BJ (cell line): Measurements from ENCODE around the gene ANKRD55. TPM values are rescaled to one million over a fixed set of nuclear protein-coding genes. Genes with fewer than 3 reads are reported as not detected.

Experiments used
- CTCF ChIA-PET: fragments of 350-600 bp; formaldehyde crosslinking; extraction: SDS; loops from one replicate; lab custom pipeline; 2021; ENCODE audit warnings: antibody characterized with exemption, inconsistent platforms; lab: Yijun Ruan, JAX
- POLR2A ChIA-PET: fragments of 300-600 bp; sonication (Branson Sonifier 250); formaldehyde crosslinking; extraction: SDS; loops from one replicate; lab custom pipeline; 2021; ENCODE audit warnings: antibody characterized with exemption; lab: Charles Lee
- DNase-seq: peaks from one replicate; pipeline ENCODE4 v3.0.0-alpha.2; 2011; ENCODE audit warnings: low read depth
- H3K27me3 ChIP-seq: 2 replicates; pipeline ENCODE4 v1.6.0; 2011; ENCODE audit warnings: low read length; ENCODE audit not compliant: control insufficient read depth, insufficient read depth
- H3K36me3 ChIP-seq: 2 replicates; pipeline ENCODE4 v1.5.1; 2011; ENCODE audit warnings: low read length; ENCODE audit not compliant: control insufficient read depth, insufficient read depth
- H3K4me3 ChIP-seq: 2 replicates; pipeline ENCODE4 v1.5.1; 2011; ENCODE audit warnings: low read depth, mild to moderate bottlenecking, control low read depth, low read length
- polyA plus RNA-seq: library from polyadenylated mRNA; depleted of rRNA; stranded (reverse); fragments of >200 nt; gene quantifications from 2 replicates; pipeline ENCODE4 v1.2.3, GENCODE V29; 2011; rRNA removed
- small RNA-seq: library from RNA; depleted of rRNA; stranded (forward); fragments of <200 nt; gene quantifications from one replicate; pipeline ENCODE3, GENCODE V24; 2012; ENCODE audit warnings: low replicate concordance, low read depth; ENCODE audit not compliant: insufficient read length
- TF ChIP-seq, protein P1 (sequence below): IDR thresholded peaks from 2 replicates; pipeline ENCODE4 v1.5.1; 2011; ENCODE audit warnings: low read depth, mild to moderate bottlenecking, control low read depth, inconsistent platforms, low read length, moderate library complexity; ENCODE audit not compliant: insufficient read depth

The ANKRD55 gene
- polyA plus RNA-seq, 1 experiment, result not detected

- Histone ChIP-seq H3K36me3 (no peaks in the 10 kb centered on the region), H3K27me3 (no peaks in the 10 kb centered on the region; the same call in 1 of the 2 replicates), H3K4me3 (no peak overlapping the region)
- no peak for DNase-seq
- ChIA-PET POLR2A (no interaction called here), CTCF (no interaction called here)
- TF ChIP-seq, protein P1, sequence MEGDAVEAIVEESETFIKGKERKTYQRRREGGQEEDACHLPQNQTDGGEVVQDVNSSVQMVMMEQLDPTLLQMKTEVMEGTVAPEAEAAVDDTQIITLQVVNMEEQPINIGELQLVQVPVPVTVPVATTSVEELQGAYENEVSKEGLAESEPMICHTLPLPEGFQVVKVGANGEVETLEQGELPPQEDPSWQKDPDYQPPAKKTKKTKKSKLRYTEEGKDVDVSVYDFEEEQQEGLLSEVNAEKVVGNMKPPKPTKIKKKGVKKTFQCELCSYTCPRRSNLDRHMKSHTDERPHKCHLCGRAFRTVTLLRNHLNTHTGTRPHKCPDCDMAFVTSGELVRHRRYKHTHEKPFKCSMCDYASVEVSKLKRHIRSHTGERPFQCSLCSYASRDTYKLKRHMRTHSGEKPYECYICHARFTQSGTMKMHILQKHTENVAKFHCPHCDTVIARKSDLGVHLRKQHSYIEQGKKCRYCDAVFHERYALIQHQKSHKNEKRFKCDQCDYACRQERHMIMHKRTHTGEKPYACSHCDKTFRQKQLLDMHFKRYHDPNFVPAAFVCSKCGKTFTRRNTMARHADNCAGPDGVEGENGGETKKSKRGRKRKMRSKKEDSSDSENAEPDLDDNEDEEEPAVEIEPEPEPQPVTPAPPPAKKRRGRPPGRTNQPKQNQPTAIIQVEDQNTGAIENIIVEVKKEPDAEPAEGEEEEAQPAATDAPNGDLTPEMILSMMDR, result no peak
These were observed 178.5 kb downstream of the ANKRD55 start for GRCh38 chr5:56054666-56055065.

DNA sequence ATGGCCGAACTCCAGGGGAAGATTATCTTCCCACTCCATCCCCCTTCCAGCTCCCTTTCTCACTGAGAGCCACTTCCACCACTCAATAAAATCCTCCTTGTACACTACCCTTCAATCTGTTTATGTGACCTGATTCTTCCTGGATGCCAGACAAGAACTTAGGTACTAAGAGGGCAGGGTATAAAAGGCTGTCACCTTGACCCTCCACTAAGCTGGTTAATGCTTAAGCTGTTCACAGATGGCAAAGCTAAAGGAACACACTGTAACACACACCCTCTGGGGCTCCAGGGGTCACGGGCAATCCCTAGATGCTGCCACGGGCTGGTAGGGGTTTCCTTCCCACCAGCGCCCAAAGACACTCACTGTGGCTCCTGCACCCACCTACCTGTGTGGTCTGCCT, 179.8 kb downstream of the ANKRD55 start:
- no peak overlapping the region for H3K4me3 ChIP-seq
- no peaks in the 10 kb centered on the region for H3K36me3 ChIP-seq
- H3K27me3 ChIP-seq, result no peaks in the 10 kb centered on the region; the same call in 1 of the 2 replicates
- no peak for DNase-seq
- POLR2A ChIA-PET, result no interaction called here
- CTCF ChIA-PET, result no interaction called here
- TF ChIP-seq, protein P1, result no peak

DNA sequence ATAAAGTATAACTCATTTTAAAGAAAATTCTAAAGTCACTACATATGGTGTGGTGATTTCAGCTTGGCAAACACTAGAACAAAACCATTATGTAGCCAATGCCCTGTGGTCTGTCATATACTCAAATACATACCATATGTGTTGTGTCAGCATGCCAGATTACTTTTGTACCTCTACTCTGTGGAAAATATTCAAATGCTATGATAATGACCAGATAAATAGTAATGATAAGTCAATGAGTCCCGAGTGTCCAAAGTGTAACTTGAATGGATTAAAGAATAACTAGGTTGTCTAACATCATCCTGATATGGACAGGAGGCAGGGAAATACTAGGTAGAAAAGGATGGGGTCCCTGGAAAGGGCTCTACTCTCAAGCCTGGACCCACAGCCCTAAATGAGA, 180.4 kb downstream of the ANKRD55 start:
- no peaks in the 10 kb centered on the region for H3K36me3 ChIP-seq
- CTCF ChIA-PET, result interaction anchor here (0.8 kb wide), 1 partner anchor 53 kb away, joined by 3 read pairs; no protein-coding TSS in a partner anchor
- no peak for DNase-seq
- H3K4me3 ChIP-seq, result no peak overlapping the region
- TF ChIP-seq, protein P1, result no peak
- no peaks in the 10 kb centered on the region; the same call in 1 of the 2 replicates for H3K27me3 ChIP-seq
- POLR2A ChIA-PET, result no interaction called here

DNA sequence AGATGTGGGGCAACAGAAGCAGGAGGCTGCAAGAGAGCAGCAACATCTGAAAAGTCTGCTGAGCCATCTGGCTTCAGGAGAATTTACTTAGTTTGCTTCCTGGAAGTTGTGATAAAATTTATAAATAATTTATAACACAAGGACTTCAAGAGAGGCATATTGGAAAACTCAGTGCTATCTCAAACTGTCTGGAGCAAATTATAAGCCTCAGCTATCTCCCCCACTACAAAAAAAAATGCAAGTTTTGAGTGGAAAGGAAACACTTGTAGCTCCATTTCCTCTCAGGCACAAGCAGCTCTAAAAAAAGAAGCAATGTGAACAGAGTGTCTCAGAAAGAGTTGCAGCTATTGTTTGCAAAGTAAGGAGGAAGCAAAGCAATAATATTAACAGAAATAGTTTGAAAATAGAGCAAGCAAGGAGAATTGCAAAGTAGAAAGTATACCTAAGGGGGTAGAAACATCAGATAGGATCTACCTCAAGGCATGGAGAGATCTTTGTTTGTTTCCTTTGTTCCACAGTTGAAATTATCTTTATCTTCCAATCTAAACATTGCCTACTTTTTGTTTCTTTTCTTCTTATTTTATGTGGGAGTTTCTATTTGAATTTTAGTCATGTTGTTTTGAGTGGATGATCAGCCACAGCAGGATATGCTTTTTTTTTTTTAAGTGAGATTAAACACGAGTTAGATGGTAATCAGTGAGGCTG, 182.4 kb downstream of the ANKRD55 start:
- H3K36me3 ChIP-seq, result no peaks in the 10 kb centered on the region
- TF ChIP-seq, protein P1, result no peak
- DNase-seq, result no peak
- no peaks in the 10 kb centered on the region; the same call in 1 of the 2 replicates for H3K27me3 ChIP-seq
- CTCF ChIA-PET, result interaction anchor here (0.6 kb wide), 1 partner anchor 115 kb away, joined by 3 read pairs; no protein-coding TSS in a partner anchor
- POLR2A ChIA-PET, result no interaction called here
- H3K4me3 ChIP-seq, result no peak overlapping the region

Small RNA genes within 50 kb of the gene (small RNA-seq; reads per million reads assigned to genes)
- gene RNA5SP184 (not detected), gene RNA5SP185 (1.7 reads per million), gene RNU6-299P (not detected)

Other genes starting within 250 kb of the ANKRD55 start
- 167 and 330 TPM in 2 replicates for gene IL6ST, start 238.4 kb downstream of the ANKRD55 start, polyA plus RNA-seq